ENCODE results near the gene MPO. TPM values are rescaled to one million over a fixed set of nuclear protein-coding genes. Genes with fewer than 3 reads are reported as not detected.

MPO gene
- total RNA-seq, 1 experiment from 2014 or later: not detected

- no peak for DNase-seq (ENCODE audit: low spot score)
These were observed 39.4 kb upstream of the MPO start for GRCh38 chr17:58320163-58320558.

GRCh38 chr17:58319173-58320162, 38.7 kb upstream of the MPO start:
- no peak for DNase-seq (ENCODE audit: low spot score)

- DNase-seq (ENCODE audit: low spot score): no peak
These were observed 38.0 kb upstream of the MPO start for GRCh38 chr17:58318627-58319172.

GRCh38 chr17:58318065-58318481, 37.3 kb upstream of the MPO start:
- DNase-seq (ENCODE audit: low spot score): no peak

GRCh38 chr17:58317421-58318064, 36.8 kb upstream of the MPO start:
- DNase-seq (ENCODE audit: low spot score): peak; percentile 84

- no peak for DNase-seq (ENCODE audit: low spot score)
These were observed 35.7 kb upstream of the MPO start for GRCh38 chr17:58316260-58316960.

- DNase-seq (ENCODE audit: low spot score): no peak
These were observed 35.0 kb upstream of the MPO start for GRCh38 chr17:58315750-58316149.

GRCh38 chr17:58315281-58315711, 34.6 kb upstream of the MPO start:
- DNase-seq (ENCODE audit: low spot score): no peak

- DNase-seq (ENCODE audit: low spot score): no peak
These were observed 33.9 kb upstream of the MPO start for GRCh38 chr17:58314706-58315015.

- no peak for DNase-seq (ENCODE audit: low spot score)
These were observed 33.3 kb upstream of the MPO start for GRCh38 chr17:58313815-58314705.

GRCh38 chr17:58312829-58313228, 32.1 kb upstream of the MPO start:
- no peak for DNase-seq (ENCODE audit: low spot score)

- no peak for DNase-seq (ENCODE audit: low spot score)
These were observed 31.4 kb upstream of the MPO start for GRCh38 chr17:58312021-58312630.

- no peak for DNase-seq (ENCODE audit: low spot score)
These were observed 30.7 kb upstream of the MPO start for GRCh38 chr17:58311429-58311894.

- DNase-seq (ENCODE audit: low spot score): no peak
These were observed 30.0 kb upstream of the MPO start for GRCh38 chr17:58310511-58311428.

GRCh38 chr17:58309918-58310259, 29.2 kb upstream of the MPO start:
- no peak for DNase-seq (ENCODE audit: low spot score)

- no peak for DNase-seq (ENCODE audit: low spot score)
These were observed 28.5 kb upstream of the MPO start for GRCh38 chr17:58308985-58309917.

GRCh38 chr17:58308173-58308984, 27.6 kb upstream of the MPO start:
- no peak for DNase-seq (ENCODE audit: low spot score)
